ENCODE measurements around the gene DGKI.
"Not testable (repeated sequence)": the region's sequence is repeated elsewhere in the genome, so short reads cannot be mapped to it uniquely, and the experiment has no call there.

Gene DGKI

GRCh38 chr7:137834552-137834951 is 12.2 kb downstream of the DGKI start:
- no peak for DNase-seq

- not testable (repeated sequence) for DNase-seq
Measured at GRCh38 chr7:137832990-137833389, 13.8 kb downstream of the DGKI start.

GRCh38 chr7:137832382-137832781 is 14.4 kb downstream of the DGKI start:
- DNase-seq: no peak

- DNase-seq: not testable (repeated sequence)
Measured at GRCh38 chr7:137831555-137831954, 15.2 kb downstream of the DGKI start.

- no peak for DNase-seq
Measured at GRCh38 chr7:137829337-137829992, 17.3 kb downstream of the DGKI start.

GRCh38 chr7:137828456-137828855 is 18.3 kb downstream of the DGKI start:
- no peak for DNase-seq

- DNase-seq: no peak
Measured at GRCh38 chr7:137825489-137825888, 21.3 kb downstream of the DGKI start.

GRCh38 chr7:137820677-137821420 is 25.9 kb downstream of the DGKI start:
- DNase-seq: no peak

GRCh38 chr7:137820156-137820555 is 26.6 kb downstream of the DGKI start:
- no peak for DNase-seq

- no peak for DNase-seq
Measured at GRCh38 chr7:137818036-137818435, 28.7 kb downstream of the DGKI start.

- no peak for DNase-seq
Measured at GRCh38 chr7:137816696-137817320, 30.0 kb downstream of the DGKI start.

- no peak for DNase-seq
Measured at GRCh38 chr7:137813541-137813940, 33.2 kb downstream of the DGKI start.

- DNase-seq: no peak
Measured at GRCh38 chr7:137810248-137810647, 36.5 kb downstream of the DGKI start.

GRCh38 chr7:137804836-137805235 is 41.9 kb downstream of the DGKI start:
- peak; percentile 76 for DNase-seq

GRCh38 chr7:137801491-137801890 is 45.3 kb downstream of the DGKI start:
- DNase-seq: no peak

GRCh38 chr7:137801003-137801402 is 45.8 kb downstream of the DGKI start:
- DNase-seq: no peak

- DNase-seq: no peak
Measured at GRCh38 chr7:137798073-137798763, 48.6 kb downstream of the DGKI start.

- no peak for DNase-seq
Measured at GRCh38 chr7:137795211-137795610, 51.6 kb downstream of the DGKI start.

GRCh38 chr7:137791930-137792329 is 54.8 kb downstream of the DGKI start:
- DNase-seq: no peak

- DNase-seq: no peak
Measured at GRCh38 chr7:137790828-137791227, 55.9 kb downstream of the DGKI start.

GRCh38 chr7:137789215-137789882 is 57.4 kb downstream of the DGKI start:
- DNase-seq: no peak

- DNase-seq: no peak
Measured at GRCh38 chr7:137787301-137787976, 59.3 kb downstream of the DGKI start.
